Activated T-cell treated with anti-CD3 and anti-CD28 coated beads for 1 hour (primary cell): ENCODE results near the gene DPF3.

Experiments used
- DNase-seq: peaks from one replicate; pipeline ENCODE4 v3.0.0-alpha.2; 2020; ENCODE audit warnings: low read depth

The DPF3 gene

GRCh38 chr14:72800296-72800695, 93.6 kb downstream of the DPF3 start:
- no peak for DNase-seq

- no peak for DNase-seq
Observed at GRCh38 chr14:72796935-72797334, 97.0 kb downstream of the DPF3 start.

GRCh38 chr14:72793156-72793939, 100.6 kb downstream of the DPF3 start:
- DNase-seq: no peak

GRCh38 chr14:72792051-72792788, 101.7 kb downstream of the DPF3 start:
- DNase-seq: no peak

- no peak for DNase-seq
Observed at GRCh38 chr14:72790887-72791566, 102.9 kb downstream of the DPF3 start.

- DNase-seq: no peak
Observed at GRCh38 chr14:72788972-72789728, 104.8 kb downstream of the DPF3 start.

GRCh38 chr14:72788255-72788654, 105.6 kb downstream of the DPF3 start:
- no peak for DNase-seq

- no peak for DNase-seq
Observed at GRCh38 chr14:72787841-72788240, 106.1 kb downstream of the DPF3 start.

GRCh38 chr14:72786378-72787350, 107.2 kb downstream of the DPF3 start:
- no peak for DNase-seq

GRCh38 chr14:72783741-72784140, 110.2 kb downstream of the DPF3 start:
- no peak for DNase-seq

- no peak for DNase-seq
Observed at GRCh38 chr14:72782817-72783216, 111.1 kb downstream of the DPF3 start.

GRCh38 chr14:72781561-72782508, 112.1 kb downstream of the DPF3 start:
- no peak for DNase-seq

GRCh38 chr14:72780751-72781150, 113.2 kb downstream of the DPF3 start:
- no peak for DNase-seq

- no peak for DNase-seq
Observed at GRCh38 chr14:72779679-72780078, 114.2 kb downstream of the DPF3 start.

- no peak for DNase-seq
Observed at GRCh38 chr14:72777636-72778035, 116.3 kb downstream of the DPF3 start.

- no peak for DNase-seq
Observed at GRCh38 chr14:72776701-72777261, 117.1 kb downstream of the DPF3 start.

GRCh38 chr14:72775923-72776554, 117.9 kb downstream of the DPF3 start:
- DNase-seq: no peak

- no peak for DNase-seq
Observed at GRCh38 chr14:72774894-72775620, 118.8 kb downstream of the DPF3 start.
